Activated CD4-positive, alpha-beta T cell treated with anti-CD3 and anti-CD28 coated beads, Interleukin-10, Interleukin-2, amounts not matched to agents 100 ng/mL and 50 ng/mL, durations not matched to agents 16 hours and 8 hours (primary cell): ENCODE results near the gene JPT1.
"Not testable (repeated sequence)": the region's sequence is repeated elsewhere in the genome, so short reads cannot be mapped to it uniquely, and the experiment has no call there.

Source experiments
- DNase-seq: peaks from one replicate; pipeline ENCODE4 v3.0.0-alpha.2; 2020

Gene JPT1

DNA sequence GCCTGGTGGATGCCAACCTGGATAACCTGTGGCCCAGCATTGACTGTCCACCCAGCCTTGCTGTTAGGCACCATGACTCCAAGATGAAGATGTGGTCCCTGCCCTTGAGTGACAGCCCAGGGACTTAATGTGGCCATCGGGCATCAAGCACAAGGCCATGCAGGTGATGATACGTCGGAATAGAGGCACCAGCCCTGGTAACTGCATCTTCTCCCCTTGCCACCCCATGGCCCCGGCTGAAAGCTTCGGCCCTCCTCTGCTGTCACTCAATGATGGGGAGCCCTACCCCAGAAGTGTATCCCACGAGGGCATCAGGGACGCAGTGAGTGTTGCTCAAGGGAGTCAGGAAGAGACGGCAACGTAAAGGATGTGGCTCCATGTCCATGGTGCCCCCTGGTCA is 24.7 kb downstream of the JPT1 start:
- DNase-seq, result no peak

DNA sequence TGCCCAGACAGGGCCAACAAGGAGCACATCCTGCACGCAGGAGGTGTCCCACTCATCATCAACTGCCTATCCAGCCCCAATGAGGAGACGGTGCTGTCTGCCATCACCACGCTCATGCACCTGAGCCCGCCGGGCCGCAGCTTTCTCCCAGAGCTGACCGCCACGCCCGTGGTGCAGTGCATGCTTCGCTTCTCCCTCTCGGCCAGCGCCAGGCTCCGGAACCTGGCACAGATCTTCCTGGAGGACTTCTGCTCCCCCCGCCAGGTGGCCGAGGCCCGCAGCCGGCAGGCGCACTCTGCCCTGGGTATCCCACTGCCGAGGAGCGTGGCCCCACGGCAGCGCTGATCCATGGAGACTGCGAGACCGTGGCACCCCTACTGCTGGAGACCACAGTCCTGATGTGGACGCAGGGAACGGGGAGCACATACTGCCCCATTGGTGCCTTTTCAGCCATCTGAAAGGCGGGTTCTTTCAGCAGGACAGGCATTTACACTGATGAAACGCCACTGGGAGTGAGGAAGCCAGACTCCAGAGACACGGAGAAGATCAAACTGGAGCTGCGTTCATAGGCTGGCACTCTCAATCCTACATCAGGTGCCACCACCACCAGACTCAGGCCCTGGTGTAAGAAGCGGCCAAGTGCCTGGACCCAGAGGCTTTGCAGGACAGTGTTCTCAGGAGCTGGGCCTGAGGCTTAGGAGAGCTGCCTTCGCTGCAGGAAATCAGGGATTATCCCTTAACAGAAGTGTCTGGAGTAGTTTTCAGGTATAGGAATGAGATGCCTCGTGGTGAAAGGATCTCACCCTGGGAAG is 25.4 kb downstream of the JPT1 start:
- no peak for DNase-seq

DNA sequence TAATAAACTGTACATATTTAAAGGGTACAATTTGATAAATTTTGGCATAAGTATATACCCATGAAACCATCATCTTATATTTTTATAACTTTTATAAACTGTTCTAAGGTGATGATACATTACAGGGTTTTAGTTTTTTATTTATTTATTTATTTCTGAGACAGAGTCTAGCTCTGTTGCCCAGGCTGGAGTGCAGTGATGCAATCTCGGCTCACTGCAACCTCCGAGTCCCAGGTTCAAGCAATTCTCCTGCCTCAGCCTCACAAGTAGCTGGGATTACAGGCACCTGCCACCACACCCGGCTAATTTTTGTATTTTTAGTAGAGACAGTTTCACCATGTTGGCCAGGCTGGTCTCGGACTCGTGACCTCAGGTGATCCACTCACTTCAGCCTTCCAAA is 26.4 kb downstream of the JPT1 start:
- not testable (repeated sequence) for DNase-seq

DNA sequence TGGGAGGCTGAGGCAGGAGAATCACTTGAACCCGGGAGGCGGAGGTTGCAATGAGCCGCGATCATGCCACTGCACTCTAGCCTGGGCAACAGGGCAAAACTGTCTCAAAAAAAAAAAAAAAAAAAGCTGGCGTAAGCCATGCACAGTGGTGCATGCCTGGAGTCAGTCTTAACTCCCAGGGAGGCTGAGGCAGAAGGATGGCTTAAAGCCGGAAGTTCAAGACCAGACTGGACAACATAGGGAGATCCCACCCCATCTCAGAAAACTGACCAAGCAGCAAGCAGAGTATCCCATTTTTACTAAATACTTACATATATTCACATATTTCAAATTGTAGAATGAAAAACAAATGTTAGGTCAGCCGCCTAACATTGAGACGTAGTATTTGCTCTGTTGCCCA is 27.4 kb downstream of the JPT1 start:
- DNase-seq, result no peak

DNA sequence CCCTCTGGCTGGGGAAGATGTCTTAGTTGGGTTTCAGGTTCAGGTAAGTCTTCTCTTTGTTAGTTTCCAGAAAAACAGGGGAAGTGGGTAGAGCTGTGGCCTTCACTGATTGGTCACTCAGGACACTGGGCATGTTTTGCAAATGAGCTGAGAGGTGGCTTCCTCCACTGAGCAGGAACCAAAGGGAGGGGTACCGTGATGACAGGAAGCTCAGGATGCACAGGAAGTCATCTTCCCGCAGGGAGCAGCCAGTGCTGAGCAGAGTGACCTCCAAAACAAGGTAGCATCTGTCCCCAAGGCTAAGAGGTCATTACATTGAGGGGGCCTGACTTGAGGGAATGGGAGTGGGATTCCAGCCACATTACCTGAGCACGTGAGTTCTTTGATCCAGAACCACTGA is 28.3 kb downstream of the JPT1 start:
- peak; percentile 34 for DNase-seq

DNA sequence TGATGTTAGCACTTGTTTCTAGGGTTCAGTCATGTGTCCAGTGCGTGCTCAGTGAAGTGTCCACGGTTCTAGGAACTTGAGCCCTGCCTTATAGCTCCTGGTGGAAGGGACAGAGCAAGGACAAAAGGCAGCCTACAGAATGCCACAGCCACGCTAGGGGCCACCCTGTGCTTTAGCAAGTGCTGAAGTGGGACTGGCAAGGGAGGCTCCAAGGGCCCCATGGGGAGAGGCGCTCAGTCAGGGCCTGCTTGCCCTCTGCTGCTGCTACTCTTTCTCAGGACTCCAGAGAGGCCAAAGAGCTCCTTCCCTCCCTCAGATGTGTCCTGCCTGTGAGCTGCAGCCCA is 29.5 kb downstream of the JPT1 start:
- no peak for DNase-seq

DNA sequence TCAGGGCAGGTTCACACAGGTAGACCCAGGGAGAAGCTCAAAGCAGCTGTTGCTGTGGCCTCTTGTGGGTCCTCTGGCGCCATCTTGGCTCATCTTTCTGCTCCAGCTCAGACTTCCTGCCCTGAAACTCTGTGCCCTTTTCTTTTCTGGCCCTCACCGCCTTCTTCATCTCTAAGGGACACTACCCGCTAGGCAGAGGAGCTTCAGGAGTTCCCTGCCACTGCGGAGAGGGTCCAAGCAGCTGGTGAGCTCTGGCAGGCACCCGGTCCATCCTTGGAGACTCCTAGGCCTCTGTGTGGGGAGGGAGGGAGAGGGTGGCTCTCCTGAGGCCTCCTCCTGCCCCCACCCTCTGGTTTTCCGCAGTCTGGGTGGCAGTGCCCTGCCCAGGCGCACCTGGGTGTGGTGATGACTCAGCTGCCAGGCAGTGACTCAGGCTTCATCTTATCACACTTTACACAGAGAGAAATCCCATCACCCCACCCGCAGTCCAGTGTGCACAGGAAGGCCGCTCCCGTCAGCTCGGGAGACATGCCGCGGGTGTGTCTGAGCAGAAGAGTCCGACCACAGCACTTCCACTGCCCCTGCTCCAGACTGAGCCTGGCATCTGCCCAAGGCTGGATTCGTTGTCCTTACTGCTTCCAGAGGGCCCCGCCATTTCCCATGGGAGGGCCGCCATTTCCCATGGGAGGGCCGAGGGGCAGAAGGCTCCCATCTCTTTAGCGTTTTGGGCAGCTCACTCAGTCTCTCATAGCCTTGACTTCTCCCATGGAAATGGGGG is 30.1 kb downstream of the JPT1 start:
- DNase-seq, result peak; percentile 90

DNA sequence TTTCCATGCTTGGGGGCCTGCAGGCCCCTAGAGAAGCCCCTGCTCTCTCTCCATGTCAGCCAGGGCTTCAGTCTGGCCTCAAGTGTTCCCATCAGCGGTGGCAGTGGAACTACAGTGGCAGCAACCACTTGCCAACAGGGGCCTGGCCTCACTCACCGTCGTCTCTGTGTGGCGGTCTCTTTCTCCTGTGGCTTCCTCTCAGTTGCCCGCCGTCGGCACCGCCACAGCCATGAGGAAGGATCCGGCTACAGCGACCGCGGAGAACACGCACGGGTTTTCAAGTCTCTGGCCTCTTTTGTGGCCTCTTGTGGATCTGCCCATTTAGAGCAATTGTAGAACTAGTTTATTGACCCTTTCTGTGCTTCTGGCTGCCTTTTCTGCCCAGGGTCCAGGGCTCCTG is 36.0 kb downstream of the JPT1 start:
- no peak for DNase-seq

DNA sequence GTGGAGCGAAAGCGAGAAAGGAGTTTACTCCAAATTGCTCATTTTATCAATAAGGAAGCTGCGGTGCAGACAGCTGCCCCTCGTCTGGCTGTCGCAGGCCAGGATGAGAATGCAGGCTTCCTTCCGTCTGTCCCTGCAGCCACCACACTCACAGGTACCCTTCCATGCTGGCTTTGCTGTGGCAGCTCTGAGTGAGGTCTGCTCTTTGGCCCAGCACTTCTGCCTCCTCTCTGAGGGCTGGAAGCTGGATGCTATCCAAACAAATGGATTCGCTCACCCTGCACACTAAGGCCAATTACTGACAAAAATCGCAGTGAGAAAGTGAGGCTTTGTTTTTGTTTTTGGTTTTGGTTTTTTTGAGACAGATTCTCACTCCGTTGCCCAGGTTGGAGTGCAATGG is 37.6 kb downstream of the JPT1 start:
- no peak for DNase-seq

DNA sequence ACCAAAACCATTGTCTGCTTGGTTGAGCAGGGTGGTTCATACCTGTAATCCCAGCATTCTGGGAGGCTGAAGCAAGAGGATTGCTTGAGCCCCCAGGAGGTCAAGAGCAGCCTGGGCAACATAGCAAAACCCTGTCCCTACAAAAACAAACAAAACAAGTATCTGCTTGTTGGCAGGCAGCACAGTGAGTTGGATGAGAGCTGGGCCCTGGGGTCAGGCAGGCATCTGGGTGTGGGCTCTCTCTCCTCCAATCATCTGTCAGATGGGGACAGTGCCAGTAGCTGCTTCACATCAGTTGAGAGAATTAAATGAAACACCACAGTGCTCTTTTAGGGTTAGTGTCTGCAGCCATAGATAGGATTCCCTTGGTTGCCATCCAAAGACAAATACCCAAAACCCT is 38.8 kb downstream of the JPT1 start:
- DNase-seq, result no peak

DNA sequence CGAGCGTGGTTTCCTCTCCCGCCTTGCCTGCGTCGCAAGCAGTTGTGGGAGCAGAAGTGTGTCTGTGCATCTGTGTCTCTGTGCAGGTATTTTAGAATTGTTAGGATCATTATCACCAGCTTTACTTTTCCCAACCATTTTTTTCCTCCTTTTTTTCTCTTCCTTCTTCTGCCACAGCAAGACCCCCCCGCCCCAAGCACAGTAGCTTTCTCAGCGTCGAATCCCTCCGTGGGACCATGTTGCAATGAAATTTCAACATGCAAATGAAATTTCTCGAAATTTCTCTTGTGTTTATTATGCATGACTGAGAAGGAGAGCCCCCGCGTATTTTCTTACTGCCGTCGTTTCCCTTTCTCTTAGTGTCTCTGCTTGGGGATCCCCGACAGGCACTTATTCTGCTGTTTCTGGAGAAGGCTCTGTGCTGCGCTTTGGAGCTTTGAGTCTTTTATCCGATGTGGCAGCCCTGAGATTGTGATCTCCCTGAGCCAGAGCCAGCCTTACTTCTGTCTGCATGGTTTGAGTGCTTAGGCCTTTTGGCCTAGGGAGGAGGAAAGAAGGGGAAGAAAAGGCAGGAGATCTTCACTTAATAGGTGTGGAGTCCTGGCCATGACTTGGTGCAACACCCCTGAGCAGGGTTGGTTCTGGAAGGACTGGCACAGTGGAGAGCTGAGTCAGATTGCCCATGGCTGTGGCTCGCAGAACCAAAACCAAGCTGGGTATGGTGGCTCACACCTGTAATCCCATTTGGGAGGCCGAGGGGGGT is 39.6 kb downstream of the JPT1 start:
- peak; percentile 36 for DNase-seq

DNA sequence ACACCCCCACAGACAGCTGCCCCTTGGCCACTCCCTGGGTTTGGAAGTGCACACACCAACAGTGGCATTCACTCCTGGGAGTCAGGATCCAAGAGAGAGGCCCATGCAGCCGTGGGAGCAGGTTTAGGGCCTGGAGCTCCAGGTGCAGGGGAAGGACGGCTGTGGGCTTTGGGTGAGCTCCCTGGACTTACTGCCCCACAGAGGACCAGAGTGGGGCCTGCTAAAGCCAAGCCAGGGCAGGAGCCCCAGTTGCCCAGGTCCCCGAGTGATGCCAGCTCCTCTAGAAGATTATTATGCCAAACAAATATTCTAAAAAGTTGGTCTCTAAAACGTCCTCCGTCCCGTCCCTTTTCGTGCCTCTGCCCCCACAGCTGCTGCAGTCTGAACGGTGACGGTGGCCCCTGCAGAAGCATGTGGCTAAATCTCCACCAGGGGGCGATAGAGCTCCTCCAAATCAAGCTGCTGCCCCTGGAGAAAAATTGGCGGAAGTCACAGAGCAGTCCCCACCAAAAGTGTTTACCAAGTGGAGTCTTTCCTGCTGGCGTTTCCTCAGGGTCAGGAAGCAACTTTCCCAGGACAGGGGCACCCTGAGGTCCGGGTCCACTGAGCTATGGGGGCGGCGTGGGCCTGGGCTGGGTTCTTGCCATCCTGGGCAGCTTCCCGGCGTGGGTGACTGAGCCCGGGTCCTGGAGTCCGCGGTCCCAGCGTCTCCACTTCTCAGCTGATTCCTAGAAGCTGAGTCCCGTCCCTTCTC is 40.3 kb downstream of the JPT1 start:
- peak; percentile 93 for DNase-seq

DNA sequence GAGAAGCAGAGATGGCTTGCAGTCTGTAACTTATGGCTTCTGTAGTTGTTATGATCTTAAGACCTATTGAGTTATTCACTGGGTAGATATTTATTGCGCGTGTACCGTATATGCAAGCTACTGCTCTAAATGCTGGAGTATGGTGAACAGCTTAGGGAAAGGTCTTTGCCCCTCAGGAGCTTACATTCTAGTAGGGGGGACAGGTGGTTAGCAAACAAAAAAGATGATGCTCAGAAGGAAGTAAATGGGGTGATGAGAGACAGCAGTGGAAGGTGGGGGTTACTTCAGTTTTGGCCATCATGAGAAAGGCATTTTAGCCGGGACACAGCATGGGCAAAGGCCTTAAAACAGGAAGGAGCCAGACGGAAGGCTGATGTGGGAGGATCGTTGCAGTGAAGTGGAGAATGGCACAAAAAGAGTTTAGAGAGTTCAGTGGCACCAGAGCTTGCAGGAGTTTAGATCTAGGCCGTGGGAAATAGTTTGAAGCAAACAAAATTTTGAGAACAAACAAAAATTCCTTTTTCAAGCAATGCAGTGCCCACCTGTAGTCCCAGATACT is 42.5 kb downstream of the JPT1 start:
- no peak for DNase-seq

DNA sequence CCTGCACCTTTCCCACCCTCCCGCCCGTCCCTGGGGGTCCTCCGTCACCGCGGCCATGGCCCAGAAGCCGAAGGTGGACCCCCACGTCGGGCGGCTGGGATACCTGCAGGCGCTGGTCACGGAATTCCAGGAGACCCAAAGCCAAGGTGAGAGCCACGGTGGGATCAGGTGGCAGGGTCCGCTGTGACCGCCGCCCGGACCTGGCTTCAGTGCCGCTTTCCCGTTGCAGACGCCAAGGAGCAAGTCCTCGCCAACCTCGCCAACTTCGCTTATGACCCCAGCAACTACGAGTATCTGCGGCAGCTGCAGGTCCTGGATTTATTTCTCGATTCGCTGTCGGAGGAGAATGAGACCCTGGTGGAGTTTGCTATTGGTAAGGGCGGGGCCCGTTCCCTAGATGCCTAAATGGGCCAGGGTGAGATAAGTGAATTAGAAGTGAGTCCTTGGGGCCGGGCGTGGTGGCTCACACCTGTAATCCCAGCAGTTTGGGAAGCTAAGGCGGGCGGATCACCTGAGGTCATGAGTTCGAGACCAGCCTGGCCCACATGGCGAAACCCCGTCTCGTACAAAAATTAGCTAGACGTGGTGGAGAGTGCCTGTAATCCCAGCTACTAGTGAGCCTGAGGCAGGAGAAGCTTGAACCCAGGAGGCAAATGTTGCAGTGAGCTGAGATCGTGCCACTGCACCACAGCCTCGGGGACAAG is 43.9 kb downstream of the JPT1 start:
- no peak for DNase-seq

DNA sequence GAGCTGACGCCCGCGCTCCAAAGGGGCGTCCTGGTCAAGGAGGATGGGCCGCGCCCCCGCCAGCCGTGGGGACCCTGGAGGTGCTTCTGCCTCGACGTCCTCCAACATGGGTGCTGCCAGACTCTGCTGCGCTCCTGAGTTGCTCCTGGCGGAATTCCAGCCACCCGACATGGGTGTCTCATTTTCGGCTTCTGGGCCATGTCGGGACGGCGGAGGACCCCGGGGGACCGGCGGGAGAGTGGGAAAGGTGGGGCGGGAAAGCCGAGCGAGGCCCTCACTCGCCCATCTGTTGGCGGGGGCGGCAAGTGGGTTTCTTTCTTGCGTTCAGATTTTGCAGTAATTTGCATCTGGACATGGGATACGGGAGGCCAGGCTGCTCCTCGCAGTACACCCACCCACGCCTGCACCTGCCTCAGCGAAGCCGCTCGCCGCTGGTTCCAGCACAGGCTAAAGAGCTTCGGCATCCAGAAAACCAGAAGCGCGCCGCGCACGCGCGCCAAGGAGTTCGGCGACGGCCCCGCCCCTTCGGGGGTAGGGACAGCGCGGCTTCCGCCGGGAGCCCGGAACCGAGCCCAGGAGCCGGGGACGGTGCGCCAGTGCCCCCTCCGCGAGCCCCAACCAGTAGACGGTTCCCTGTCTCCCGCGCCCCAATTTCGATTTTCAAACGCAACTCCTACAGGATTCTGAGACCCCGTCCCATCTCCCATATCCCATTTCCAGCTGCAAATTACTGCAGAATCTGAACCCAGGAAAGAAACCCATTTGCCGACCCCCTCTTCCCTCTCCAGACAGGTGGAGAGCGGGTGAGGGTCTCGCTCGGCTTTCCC is 44.7 kb downstream of the JPT1 start, which contains the start of gene ARMC7:
ARMC7 (plus strand) TSS at position 563 of the 827 bp plus-strand sequence. CDS start 320 bp downstream, outside the sequence.
- DNase-seq, result peak; percentile 95

DNA sequence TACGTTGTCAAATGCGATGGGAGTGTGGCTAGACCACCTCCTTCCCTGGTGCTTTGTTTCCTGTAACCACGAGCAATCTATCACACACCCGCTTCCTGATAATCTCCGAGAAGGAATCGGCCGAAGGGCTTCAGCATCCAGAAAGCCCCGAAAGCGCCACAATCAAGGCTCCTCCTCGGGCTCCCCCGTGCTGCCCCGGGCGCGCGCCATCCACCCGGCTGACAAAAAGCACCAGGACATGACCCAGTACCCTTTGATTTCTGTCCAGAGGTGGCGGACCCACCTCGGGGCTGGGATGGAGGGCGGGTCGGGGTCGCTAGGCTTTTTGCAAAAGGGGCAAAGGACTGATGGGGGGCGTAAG is 45.3 kb downstream of the JPT1 start:
- no peak for DNase-seq

DNA sequence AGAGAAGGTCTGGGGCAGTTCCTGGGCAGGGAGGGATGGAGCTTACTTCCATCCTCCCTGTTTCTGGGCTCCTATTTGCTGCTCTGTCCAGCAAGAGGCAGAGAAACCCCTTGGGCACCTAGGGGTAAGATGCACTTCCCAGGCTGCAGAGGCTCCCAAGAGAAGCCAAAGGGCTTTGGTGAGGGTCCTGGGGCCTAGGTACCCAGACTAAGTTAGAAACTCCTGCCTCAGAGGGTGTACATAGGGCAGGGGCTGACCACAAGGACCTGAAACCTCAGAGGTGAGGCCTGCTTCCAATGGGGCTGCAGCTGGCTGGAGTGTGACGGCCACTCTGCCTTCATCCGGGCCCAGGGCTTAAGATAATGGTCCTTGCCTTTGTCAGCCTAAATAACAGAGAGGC is 46.1 kb downstream of the JPT1 start:
- no peak for DNase-seq

DNA sequence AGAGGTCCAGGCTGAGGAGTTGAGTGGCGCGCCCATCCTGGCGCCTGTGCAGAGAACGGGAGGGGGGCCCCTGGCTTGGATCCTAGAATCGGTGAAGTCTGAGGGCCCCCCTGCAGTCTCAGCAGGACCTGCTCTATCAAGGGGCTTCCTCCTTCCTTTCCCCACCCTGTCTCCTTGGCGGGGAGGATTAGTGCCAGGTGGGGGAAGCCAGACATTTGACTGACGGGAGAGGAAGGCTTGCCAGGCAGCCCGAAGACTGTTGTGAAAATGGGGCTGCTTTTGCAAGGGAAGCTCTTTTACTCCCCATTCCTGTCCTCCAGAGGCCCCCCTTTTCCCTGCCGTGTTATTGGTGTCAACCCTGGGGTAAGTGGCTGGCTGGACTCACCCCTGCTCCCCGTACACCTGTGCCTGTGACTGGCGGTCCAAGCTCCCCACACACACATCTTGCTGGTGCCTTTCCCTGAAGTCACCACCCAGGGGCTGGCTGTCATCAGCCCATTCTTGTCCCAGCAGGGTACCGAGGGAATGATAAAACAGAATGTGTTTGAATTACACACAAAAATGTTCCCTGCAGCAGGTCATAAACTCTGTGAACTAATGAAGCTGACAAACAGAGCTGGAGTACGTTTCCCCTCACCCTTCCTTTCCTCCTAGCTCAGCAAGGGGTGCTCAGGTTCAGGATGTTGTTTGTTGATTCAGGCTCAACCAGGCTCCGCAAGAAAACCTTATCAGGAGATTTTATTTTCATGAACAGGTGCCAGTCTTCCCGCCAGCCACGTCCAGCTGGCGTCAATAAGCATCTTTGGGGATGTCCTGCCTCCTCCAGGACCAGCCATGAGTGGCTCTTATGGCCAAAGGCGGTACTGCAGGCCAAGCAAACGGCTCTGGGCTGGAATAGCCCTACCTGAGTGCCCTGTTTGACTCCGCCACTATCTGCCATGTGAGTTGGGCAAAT is 48.9 kb downstream of the JPT1 start:
- peak; percentile 40 for DNase-seq
